Testis (tissue), 3 donors: ENCODE results near the gene ITIH3. TPM values are rescaled to one million over a fixed set of nuclear protein-coding genes. Genes with fewer than 3 reads are reported as not detected.

Experiments
- DNase-seq: peaks from one replicate; pipeline ENCODE4 v3.0.0-alpha.2; 2019
- H3K27ac ChIP-seq, 2 donors: fragments of 200-600 bp; sonication (generic); one replicate each; pipeline ENCODE4 v1.5.1; 2019
- H3K27me3 ChIP-seq: fragments of 200-600 bp; sonication (generic); one replicate; pipeline ENCODE4 v1.5.1; 2019
- H3K36me3 ChIP-seq: fragments of 200-600 bp; sonication (generic); one replicate; pipeline ENCODE4 v1.5.1; 2017; ENCODE audit warnings: low read depth; ENCODE audit errors: missing control alignments
- H3K4me1 ChIP-seq: fragments of 200-600 bp; sonication (generic); one replicate; pipeline ENCODE4 v1.5.1; 2019
- H3K4me3 ChIP-seq, 2 donors: fragments of 200-600 bp; sonication (generic); one replicate each; pipeline ENCODE4 v1.5.1; 2017 to 2019
- H3K9me3 ChIP-seq: fragments of 200-600 bp; sonication (generic); one replicate; pipeline ENCODE4 v1.5.1; 2017
- POLR2A ChIP-seq: fragments of 450-650 bp; IDR thresholded peaks from one replicate; pipeline ENCODE4 v1.6.1; 2017; ENCODE audit warnings: antibody characterized with exemption, mild to moderate bottlenecking, moderate library complexity
- WGBS, 2 donors: methylation state at CpG; one replicate each; pipeline ENCODE4 v1.1.5; 2018; 5-methylcytosine and 5-hydroxymethylcytosine counted together
- intact Hi-C: fragments of 100-400 bp; cut with DNase I; formaldehyde crosslinking; loops from one replicate; pipeline ENCODE4 v1.15.1; 2023; ENCODE audit warnings: low total_unique reads
- polyA plus RNA-seq: library from polyadenylated mRNA; stranded (reverse); fragments of 350-450 nt; fragmentation: Illumina TruSeq; extraction: RNeasy Lipid Tissue Mini Kit (QIAGEN cat#74804); gene quantifications from one replicate; pipeline ENCODE4 v1.2.3, GENCODE V29; 2014; ENCODE audit warnings: low read depth, low replicate concordance; ENCODE audit not compliant: insufficient read depth
- total RNA-seq, 2 donors: library from RNA; depleted of rRNA; stranded (reverse); fragments of >200 nt; gene quantifications; one replicate each; pipeline ENCODE4 v1.2.3, GENCODE V29; 2016
- TF ChIP-seq, protein P1 (sequence below), 3 experiments: fragments of 450-650 bp in 2 of 3; fragments of 200-600 bp in 1 of 3; sonication (generic) in 1 of 3; IDR thresholded peaks; one replicate each; pipeline ENCODE4 v1.5.1; 2016 to 2019; ENCODE audit warnings: antibody characterized with exemption in 3 of 3, mild to moderate bottlenecking in 2 of 3, moderate library complexity in 1 of 3

ITIH3 gene
- total and polyA plus RNA-seq, 3 donors from 2014 or later, result 5.4 to 9.9 (median 6.3) TPM

DNA sequence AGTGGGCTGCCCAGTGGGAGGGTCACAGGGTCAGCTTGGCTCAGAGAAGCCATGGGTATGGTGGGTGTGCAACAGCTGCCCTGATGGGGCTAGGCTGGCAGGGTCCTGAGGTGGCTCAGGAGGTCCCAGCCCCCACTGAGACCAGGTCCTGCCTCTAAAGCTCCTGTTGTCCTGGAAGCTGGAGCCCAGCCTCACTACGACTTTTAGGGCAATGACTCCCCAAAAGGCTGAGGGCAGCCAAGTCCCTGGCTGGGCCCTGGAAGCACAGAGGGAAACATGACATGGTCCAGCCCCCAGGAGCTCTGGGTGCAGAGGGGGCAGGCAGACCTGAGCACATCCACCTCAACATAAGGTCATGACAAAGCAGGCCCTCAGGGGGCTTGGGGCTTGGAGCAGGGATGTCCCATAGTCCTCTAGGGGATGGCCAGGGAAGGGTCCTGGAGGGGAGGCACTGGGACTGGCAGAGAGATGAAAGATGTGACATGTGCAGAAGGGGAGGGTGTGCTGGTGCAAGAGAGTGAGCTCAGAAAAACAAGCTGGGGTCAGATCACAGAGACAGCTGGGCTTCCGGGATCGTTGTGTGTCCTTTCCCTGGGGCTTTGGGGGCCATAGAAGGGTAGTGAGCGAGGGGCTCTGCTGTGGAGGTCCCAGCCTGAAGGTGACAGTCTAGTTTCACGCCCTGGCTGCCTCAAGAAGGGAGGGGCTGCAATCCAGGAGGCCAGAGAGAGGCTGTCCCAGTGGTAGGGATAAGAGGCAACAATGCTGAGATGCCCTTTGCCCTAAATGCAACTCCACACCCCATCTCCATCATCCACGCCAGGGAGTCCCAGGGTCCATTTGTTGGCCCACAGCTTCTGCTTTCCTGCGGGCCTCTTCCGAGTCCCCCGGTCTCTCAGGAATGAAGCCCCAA is 639 bp upstream of the ITIH3 start:
- Histone ChIP-seq H3K27me3 (no peaks in the 10 kb centered on the region), H3K4me3 (no peak overlapping the region), H3K27ac (no peak overlapping the region), H3K9me3 (no peaks in the 10 kb centered on the region), H3K4me1 (no peaks in the 10 kb centered on the region), H3K36me3 (no peaks in the 10 kb centered on the region)
- WGBS, 2 donors, result 88 to 96% methylated on average over 7 to 9 of the region's 9 CpGs
- DNase-seq, result no peak
- TF ChIP-seq, protein P1, sequence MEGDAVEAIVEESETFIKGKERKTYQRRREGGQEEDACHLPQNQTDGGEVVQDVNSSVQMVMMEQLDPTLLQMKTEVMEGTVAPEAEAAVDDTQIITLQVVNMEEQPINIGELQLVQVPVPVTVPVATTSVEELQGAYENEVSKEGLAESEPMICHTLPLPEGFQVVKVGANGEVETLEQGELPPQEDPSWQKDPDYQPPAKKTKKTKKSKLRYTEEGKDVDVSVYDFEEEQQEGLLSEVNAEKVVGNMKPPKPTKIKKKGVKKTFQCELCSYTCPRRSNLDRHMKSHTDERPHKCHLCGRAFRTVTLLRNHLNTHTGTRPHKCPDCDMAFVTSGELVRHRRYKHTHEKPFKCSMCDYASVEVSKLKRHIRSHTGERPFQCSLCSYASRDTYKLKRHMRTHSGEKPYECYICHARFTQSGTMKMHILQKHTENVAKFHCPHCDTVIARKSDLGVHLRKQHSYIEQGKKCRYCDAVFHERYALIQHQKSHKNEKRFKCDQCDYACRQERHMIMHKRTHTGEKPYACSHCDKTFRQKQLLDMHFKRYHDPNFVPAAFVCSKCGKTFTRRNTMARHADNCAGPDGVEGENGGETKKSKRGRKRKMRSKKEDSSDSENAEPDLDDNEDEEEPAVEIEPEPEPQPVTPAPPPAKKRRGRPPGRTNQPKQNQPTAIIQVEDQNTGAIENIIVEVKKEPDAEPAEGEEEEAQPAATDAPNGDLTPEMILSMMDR (IDR thresholded peaks at IDR 0.05), result no peak
- no peak for TF ChIP-seq POLR2A
- intact Hi-C loops, result no loop called here

DNA sequence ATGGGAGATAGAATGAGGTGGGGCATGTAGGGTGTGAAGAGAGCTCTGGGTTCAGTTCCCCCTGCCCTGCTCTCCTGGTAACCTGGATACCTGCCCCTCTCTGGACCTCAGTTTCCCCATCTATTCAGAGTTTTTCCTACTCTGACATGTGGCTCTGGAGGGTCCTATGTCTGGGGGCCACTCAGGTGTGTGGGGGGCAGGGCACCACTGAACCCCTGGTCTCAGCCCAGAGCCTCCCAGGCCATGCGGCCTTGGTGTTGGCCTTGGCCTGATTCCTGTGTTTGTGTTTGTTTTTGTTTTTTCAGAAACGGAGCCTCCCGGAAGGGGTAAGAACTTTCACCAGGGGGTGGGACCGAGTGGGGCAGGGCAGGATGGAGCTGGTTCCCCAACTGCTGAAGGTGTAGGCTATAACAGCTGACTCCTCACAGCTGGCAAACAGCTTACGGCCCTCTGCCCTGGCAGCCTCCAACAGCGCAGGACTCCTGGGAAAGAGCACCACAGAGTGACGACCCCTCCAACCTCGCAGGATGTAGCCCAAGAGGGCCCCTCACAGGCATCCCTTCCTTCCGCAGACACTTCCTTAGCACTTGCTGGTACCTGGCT is 803 bp downstream of the ITIH3 start:
- TF ChIP-seq, protein P1 (IDR thresholded peaks at IDR 0.05), result no peak
- no peak for TF ChIP-seq POLR2A
- no peak overlapping the region for H3K4me3 ChIP-seq
- no peaks in the 10 kb centered on the region for H3K4me1 ChIP-seq
- intact Hi-C loops, result no loop called here
- H3K27me3 ChIP-seq, result no peaks in the 10 kb centered on the region
- WGBS, 2 donors, result 51% methylated on average over 7 to 9 of the region's 9 CpGs
- H3K27ac ChIP-seq, result no peak overlapping the region
- H3K36me3 ChIP-seq, result no peaks in the 10 kb centered on the region
- DNase-seq, result no peak
- no peaks in the 10 kb centered on the region for H3K9me3 ChIP-seq

DNA sequence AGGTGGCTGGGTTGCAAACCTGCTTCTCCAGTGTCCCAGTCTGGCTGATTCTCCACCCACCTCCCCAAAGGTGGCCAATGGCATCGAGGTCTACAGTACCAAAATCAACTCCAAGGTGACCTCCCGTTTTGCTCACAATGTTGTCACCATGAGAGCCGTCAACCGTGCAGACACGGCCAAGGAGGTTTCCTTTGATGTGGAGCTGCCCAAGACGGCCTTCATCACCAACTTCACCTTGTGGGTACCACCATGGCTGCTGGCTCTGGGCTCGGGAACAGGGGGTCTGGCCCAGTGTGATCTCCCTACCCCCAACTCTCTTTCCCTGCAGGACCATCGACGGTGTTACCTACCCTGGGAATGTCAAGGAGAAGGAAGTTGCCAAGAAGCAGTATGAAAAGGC is 1.8 kb downstream of the ITIH3 start:
- Histone ChIP-seq H3K4me3 (no peak overlapping the region), H3K27me3 (no peaks in the 10 kb centered on the region), H3K4me1 (no peaks in the 10 kb centered on the region), H3K9me3 (no peaks in the 10 kb centered on the region), H3K36me3 (no peaks in the 10 kb centered on the region), H3K27ac (no peak overlapping the region)
- 87 to 96% methylated on average over 9 of the region's 9 CpGs for WGBS, 2 donors
- intact Hi-C loops, result no loop called here
- TF ChIP-seq, protein P1 (IDR thresholded peaks at IDR 0.05), result no peak
- TF ChIP-seq POLR2A, result no peak
- DNase-seq, result no peak

DNA sequence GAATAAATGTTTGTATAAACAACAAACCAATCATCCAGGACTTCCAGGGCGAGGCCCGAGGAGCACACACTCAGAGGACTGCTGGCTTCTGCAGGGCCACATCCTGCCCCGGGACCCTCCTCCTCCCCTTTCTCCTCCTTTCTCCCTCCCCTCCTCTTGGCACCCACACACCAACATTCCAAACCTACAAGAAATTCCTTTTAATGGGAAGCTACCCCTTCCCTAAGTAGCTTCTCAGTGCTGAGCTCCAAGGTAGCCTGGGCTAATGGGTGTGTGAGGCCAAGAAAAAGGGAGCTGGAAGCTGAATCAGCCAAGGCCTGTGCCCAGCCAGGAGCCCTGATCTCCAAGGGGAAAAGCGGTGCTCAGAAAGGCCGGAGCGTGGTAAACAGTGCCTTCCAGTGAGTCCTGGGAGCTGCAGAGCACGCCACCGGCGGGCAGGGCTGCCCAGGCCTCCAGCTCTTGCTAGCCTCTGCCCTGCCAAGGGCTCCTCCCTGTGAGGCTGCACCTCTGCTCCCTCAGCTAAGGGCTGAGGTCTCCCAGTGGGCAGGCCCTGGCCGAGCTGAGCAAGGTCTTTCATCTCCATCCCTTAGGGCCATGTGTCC is 3.9 kb downstream of the ITIH3 start:
- Histone ChIP-seq H3K4me1 (peaks cover 10% of the 10 kb centered on the region), H3K27ac (no peak overlapping the region), H3K4me3 (no peak overlapping the region), H3K36me3 (no peaks in the 10 kb centered on the region), H3K27me3 (no peaks in the 10 kb centered on the region), H3K9me3 (no peaks in the 10 kb centered on the region)
- no peak for DNase-seq
- 72 to 79% methylated on average over 4 to 10 of the region's 10 CpGs for WGBS, 2 donors
- TF ChIP-seq POLR2A, result no peak
- TF ChIP-seq, protein P1 (IDR thresholded peaks at IDR 0.05), result no peak
- intact Hi-C loops, result no loop called here
